Large intestine (tissue), 3 donors: ENCODE results near the gene SUPT5H. TPM values are rescaled to one million over a fixed set of nuclear protein-coding genes. Genes with fewer than 3 reads are reported as not detected.

ENCODE experiments used
- DNase-seq, 2 donors: peaks; one replicate each; pipeline versions ENCODE4 v3.0.0 to v3.0.0-alpha.2; 2013
- H3K27ac ChIP-seq: one replicate; pipeline ENCODE4 v1.5.1; 2013; ENCODE audit warnings: low read length
- H3K27me3 ChIP-seq: 2 replicates; pipeline ENCODE4 v1.6.1; 2013; ENCODE audit warnings: low read length; ENCODE audit not compliant: control insufficient read depth, insufficient read depth
- H3K36me3 ChIP-seq: 2 replicates; pipeline ENCODE4 v1.6.1; 2013; ENCODE audit warnings: low read length; ENCODE audit not compliant: control insufficient read depth, insufficient read depth
- H3K4me1 ChIP-seq: one replicate; pipeline ENCODE4 v1.6.1; 2013; ENCODE audit warnings: low read length; ENCODE audit not compliant: control insufficient read depth, insufficient read depth
- H3K4me3 ChIP-seq: one replicate; pipeline ENCODE4 v1.5.1; 2013; ENCODE audit warnings: low read length
- H3K9me3 ChIP-seq: one replicate; pipeline ENCODE4 v1.6.1; 2013; ENCODE audit warnings: mild to moderate bottlenecking, low read depth, low read length, moderate library complexity; ENCODE audit not compliant: control insufficient read depth
- WGBS: methylation state at CpG from one replicate; pipeline ENCODE4 v1.1.5; 2013; ENCODE audit warnings: low lambda C conversion rate; ENCODE audit not compliant: insufficient coverage; 5-methylcytosine and 5-hydroxymethylcytosine counted together
- polyA plus RNA-seq: library from polyadenylated mRNA; unstranded; fragments of 120-200 nt; gene quantifications from one replicate; pipeline ENCODE4 v1.2.1, GENCODE V29; 2013

Gene SUPT5H
- polyA plus RNA-seq, 1 donor = 119 TPM

DNA sequence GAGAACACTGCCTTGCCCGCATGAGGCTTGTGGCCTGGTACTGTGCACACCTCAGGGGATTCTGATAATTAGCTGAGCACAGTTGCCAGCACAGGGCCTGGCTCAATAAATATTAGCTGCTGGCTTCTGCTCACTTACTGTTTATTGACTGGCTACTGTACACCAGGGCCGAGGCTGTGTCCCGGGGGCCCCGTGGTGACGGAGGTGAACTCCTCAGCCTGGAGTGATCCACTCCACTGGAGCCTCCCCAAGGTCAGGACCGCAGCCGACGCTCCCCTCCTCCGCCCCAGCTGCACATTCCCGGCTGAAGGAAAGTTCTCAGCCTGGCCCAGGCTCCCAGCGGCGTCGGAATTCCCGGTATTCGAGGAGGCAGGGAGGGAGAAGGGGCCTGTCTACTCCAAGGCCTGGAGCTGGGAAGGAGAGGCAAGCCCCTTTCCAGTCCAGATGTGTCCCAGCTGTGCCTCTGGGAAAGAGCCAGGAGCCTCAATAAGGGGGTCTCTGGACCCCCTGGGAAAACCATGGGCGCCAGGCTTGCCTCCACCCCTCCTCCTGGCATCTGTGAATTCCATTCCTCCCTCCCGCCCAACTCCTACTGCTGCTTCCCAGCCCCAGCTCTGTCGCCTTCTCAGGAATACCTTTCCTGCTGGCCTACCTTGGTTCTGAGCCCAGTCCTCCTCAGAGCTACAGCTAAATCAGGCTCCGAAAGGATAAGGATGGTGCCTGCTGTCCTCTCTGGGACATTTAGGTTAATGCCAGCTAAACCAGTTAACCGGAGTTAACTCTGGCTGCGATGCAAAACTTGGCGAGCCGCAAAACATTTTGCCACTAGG, 16.9 kb upstream of the SUPT5H start:
- H3K4me1 ChIP-seq = peaks cover 9% of the 10 kb centered on the region
- H3K27ac ChIP-seq = peak overlapping the region; percentile 46
- peak; percentile 71 to 75 for DNase-seq
- H3K9me3 ChIP-seq = no peaks in the 10 kb centered on the region
- no peak overlapping the region for H3K4me3 ChIP-seq
- WGBS = no CpG with 5 or more reads among the region's 23 CpGs
- no peaks in the 10 kb centered on the region for H3K27me3 ChIP-seq
- peaks cover 23% of the 10 kb centered on the region for H3K36me3 ChIP-seq

DNA sequence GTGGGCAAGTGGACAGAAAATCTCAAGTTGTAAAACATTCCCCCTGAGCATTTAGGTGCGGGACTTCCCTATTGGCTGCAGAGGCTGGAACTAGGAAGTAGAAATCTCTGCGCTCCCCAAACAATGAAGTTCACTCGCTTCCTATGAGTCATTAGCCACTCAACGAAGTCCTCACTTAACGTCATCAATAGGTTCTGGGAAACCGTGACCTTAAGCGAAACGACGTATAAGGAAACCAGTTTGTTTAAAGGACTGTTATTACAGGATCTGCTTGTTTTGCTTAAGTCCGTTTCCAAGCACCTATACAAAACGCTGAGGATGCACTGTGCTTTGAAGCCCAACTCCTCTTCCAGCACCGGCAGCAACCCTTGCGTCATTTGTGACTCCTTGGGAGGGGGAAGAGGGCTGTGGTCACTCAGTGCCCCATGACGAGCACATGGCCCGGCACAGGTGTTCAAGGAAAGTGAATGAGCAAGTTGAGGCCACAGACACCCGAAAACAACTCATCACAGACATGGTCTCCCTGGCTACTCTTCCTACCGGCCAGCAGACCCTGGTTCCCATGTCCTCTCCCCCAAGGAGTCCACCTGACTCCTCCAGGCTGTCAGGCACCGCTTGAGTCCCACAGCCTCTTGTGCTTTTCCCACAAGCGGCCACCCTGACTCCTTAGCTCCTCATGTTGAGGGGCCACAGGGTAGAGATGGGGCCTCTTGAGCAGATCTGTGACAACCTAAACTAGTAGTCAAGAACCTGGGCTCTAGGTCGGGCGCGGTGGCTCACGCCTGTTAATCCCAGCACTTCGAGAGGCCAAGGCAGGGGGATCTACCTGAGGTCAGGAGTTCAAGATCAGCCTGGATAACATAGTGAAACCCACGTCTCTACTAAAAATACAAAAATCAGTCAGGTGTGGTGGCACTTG, 14.4 kb upstream of the SUPT5H start:
- DNase-seq = peak in 1 of 2 donors; percentile 45
- Histone ChIP-seq H3K4me3 (no peak overlapping the region), H3K4me1 (peaks cover 16% of the 10 kb centered on the region), H3K27me3 (no peaks in the 10 kb centered on the region), H3K36me3 (peaks cover 27% of the 10 kb centered on the region), H3K27ac (peak overlapping the region; percentile 25), H3K9me3 (no peaks in the 10 kb centered on the region)
- WGBS = 60% methylated on average over 1 of the region's 25 CpGs

DNA sequence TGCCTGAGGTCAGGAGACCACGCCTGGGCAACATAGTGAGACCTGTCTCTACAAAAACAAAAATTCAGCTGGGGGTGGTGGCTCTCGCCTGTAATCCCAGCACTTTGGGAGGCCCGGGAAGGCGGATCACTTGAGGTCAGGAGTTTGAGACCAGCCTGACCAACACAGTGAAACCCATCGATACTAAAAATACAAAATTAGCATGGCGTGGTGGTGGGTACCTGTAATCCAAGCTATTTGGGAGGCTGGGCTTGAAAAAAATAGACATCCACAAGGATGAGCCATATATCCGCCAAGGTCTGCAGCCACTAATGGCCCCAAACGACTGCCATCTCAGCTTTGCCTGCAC, 12.7 kb upstream of the SUPT5H start:
- Histone ChIP-seq H3K9me3 (no peaks in the 10 kb centered on the region), H3K36me3 (peaks cover 27% of the 10 kb centered on the region), H3K27me3 (no peaks in the 10 kb centered on the region), H3K27ac (no peak overlapping the region), H3K4me1 (peaks cover 25% of the 10 kb centered on the region), H3K4me3 (no peak overlapping the region)
- no peak for DNase-seq
- WGBS = no CpG with 5 or more reads among the region's 8 CpGs

DNA sequence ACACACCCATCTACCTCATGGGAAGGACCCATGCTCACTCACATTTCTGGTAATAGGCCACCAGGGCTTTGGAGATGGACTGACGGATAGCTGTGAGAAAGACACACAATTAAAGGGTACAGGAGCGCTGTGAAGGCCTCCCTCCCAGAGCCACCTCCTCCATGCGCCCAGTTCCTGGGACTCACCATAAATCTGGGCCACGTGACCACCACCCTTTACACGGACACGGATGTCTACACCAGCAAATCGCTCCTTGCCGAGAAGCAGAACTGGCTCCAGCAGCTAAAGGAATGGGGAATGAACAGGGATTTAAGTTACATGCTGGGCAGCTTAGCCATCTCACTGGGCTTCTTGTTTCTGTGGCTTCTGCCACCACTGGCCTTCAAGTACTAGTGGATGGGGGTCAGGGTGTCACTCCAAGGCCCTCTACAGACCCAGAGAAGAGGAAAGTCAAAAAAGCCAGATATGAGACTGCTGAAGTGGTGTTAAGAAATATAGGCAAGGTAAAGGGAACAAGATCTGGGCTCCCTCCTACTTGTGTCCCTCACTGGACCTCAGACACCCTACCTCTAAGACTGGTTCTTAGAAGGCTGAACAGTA, 11.8 kb upstream of the SUPT5H start:
- Histone ChIP-seq H3K27ac (no peak overlapping the region), H3K27me3 (no peaks in the 10 kb centered on the region), H3K9me3 (no peaks in the 10 kb centered on the region), H3K4me3 (no peak overlapping the region), H3K36me3 (peaks cover 27% of the 10 kb centered on the region), H3K4me1 (peaks cover 21% of the 10 kb centered on the region)
- DNase-seq = no peak
- no CpG with 5 or more reads among the region's 8 CpGs for WGBS

DNA sequence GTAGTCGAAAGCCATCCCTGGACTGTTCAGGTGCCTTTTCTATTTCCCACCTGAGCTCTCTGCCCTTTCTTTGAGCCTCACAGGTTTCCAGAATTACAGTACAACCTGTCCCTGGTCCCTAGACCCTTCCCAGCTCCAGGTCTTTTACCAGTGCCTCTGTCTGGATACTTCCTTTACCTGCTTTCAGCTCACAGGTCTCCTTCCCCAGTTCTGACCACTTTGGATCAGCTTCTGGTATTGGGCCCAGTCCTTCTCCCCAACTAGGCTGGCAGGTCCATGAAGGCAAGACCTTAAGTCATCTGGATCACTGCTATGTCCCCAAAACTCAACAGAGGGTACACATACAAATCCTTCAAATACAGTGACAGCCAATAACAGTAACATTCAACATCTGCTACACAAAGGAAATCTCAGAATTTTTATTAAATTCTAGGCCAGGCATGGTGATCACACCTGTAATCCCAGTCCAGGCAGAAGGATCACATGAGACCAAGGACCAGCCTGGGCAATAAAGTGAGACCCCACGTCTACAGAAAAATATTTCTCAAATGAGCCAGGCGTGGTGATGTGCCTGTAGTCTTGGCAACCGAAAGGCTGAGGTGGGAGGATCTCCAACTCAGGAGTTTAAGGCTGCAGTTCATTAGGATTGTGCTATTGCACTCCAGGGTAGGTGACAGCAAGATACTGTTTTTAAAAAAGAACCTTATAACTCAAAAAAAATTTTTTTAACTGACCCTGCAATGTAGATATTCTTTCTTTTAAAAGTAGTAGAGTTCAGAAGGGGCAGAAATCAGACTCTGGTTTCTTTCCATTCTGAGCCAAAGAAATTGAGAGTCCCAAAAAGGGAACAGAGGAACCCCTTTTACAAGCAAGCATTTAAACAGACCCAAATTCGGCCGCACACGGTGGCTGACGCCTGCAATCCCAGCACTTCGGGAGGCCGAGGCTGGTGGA, 11.0 kb upstream of the SUPT5H start:
- no peaks in the 10 kb centered on the region for H3K27me3 ChIP-seq
- peak overlapping the region; percentile 65 for H3K4me3 ChIP-seq
- peaks cover 18% of the 10 kb centered on the region for H3K4me1 ChIP-seq
- peaks cover 27% of the 10 kb centered on the region for H3K36me3 ChIP-seq
- H3K9me3 ChIP-seq = no peaks in the 10 kb centered on the region
- no peak overlapping the region for H3K27ac ChIP-seq
- no peak for DNase-seq
- no CpG with 5 or more reads among the region's 10 CpGs for WGBS

DNA sequence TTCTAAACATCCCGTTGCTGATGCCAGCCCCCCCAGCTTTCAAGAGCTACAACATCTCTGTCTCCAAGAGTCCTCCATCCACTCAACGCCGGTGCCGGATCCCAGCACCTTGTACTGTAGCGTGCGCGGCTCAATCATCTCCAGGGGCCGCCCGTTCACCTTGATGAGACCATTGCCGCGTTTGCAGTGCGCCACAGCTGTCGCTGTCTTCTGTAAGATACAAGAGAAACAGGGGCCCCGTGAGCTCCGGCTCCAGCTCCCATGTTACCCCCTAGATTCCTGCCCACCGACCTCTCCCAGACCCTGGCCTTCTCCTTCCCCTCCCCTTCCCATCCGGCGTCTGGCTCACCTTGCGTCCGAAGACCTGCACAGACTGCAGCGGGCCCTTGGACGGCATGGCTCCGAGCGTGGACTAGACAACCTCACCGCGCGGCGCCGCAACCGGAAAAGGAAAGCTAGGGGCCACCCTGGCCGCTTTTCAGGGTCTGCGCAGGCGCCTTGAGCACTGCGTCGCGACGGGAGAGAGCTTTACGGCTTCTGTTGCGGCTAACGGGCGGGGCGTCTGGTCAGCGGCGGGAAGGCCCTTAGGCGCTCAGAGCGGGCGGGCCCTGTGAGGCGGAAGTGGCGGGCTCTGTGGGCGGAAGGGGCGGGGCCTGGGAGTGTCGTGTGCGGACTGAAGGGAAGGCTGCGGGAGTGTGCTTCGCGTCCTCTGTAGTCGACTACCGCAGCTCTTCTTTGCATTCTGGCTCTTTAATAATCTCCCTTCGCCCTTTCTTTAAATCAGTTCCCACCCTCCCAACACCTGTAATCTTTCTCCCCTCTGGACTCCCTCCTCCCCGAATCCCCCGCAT, 9.7 kb upstream of the SUPT5H start, which contains the start of gene RPS16:
Gene RPS16, minus strand, starts transcription at position 451 of the 851 bp plus-strand sequence. Its CDS starts 54 bp downstream, at position 397.
- peak within 1 kb of the TSS; percentile 65 for H3K4me3 ChIP-seq
- H3K27ac ChIP-seq = peak within 1 kb of the TSS; percentile 76
- no peaks in the 10 kb centered on the region for H3K9me3 ChIP-seq
- H3K36me3 ChIP-seq = peaks cover 27% of the 10 kb centered on the region
- peak; percentile 98 to 99 for DNase-seq
- H3K27me3 ChIP-seq = no peaks in the 10 kb centered on the region
- peaks cover 18% of the 10 kb centered on the region for H3K4me1 ChIP-seq
- no CpG with 5 or more reads among the region's 61 CpGs for WGBS

DNA sequence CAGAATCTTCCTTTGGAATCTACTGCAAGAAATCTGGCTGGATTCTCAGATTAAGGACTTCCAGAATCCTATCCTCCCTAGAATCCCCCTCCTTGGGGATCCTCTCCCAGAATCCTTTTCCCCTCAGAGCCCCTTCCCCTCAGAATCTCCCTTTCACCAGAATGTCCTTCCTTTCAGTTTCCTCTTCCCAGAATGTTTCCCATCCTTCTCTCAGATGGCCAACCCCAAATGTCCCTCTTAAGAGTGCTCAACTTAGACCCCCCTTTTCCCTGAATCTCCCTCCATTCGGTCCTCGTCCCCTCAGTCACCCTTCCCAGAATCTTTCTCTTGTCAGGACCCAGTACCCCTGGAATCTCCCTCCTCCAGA, 9.0 kb upstream of the SUPT5H start:
- 21% methylated on average over 2 of the region's 2 CpGs for WGBS
- peak overlapping the region; percentile 65 for H3K4me3 ChIP-seq
- H3K36me3 ChIP-seq = peaks cover 27% of the 10 kb centered on the region
- peaks cover 18% of the 10 kb centered on the region for H3K4me1 ChIP-seq
- no peaks in the 10 kb centered on the region for H3K9me3 ChIP-seq
- DNase-seq = no peak
- H3K27me3 ChIP-seq = no peaks in the 10 kb centered on the region
- peak overlapping the region; percentile 76 for H3K27ac ChIP-seq

DNA sequence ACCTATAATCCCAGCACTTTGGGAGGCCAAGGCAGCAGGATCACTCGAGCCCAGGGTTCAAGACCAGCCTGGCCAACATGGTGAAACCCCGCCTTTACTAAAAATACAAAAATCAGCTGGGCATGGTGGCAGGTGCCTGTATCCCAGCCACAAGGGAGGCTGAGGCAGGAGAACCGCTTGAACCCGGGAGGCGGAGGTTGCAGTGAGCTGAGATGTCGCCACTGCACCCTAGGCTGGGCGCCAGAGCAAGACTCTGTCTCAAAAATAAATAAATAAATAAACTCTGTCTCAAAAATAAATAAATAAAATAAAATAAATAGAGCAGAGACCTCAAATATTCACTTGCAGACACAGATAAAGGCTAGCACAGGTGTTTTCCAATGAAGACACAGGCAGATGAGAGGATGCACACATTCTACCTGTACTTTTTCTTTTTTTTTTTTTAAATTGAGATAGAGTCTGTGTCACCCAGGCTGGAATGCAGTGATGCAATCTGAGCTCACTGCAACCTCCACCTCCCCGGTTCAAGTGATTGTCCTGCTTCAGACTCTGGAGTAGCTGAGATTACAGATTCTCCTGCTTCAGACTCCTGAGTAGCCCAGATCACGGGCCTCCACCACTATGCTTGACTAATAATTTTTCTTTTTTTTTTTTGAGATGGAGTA, 7.0 kb upstream of the SUPT5H start:
- H3K4me1 ChIP-seq = peaks cover 18% of the 10 kb centered on the region
- no peaks in the 10 kb centered on the region for H3K27me3 ChIP-seq
- WGBS = no CpG with 5 or more reads among the region's 9 CpGs
- no peak overlapping the region for H3K4me3 ChIP-seq
- no peaks in the 10 kb centered on the region for H3K9me3 ChIP-seq
- no peak overlapping the region for H3K27ac ChIP-seq
- peaks cover 12% of the 10 kb centered on the region for H3K36me3 ChIP-seq
- peak in 1 of 2 donors; percentile 27 for DNase-seq
